ENCODE data around the gene KCNMA1. TPM values are rescaled to one million over a fixed set of nuclear protein-coding genes. Genes with fewer than 3 reads are reported as not detected.
A peak's percentile ranks its signal among the peaks of the same experiment; 100 is the strongest.

The KCNMA1 gene
- total RNA-seq, 1 experiment from 2014 or later = 143 TPM

DNA sequence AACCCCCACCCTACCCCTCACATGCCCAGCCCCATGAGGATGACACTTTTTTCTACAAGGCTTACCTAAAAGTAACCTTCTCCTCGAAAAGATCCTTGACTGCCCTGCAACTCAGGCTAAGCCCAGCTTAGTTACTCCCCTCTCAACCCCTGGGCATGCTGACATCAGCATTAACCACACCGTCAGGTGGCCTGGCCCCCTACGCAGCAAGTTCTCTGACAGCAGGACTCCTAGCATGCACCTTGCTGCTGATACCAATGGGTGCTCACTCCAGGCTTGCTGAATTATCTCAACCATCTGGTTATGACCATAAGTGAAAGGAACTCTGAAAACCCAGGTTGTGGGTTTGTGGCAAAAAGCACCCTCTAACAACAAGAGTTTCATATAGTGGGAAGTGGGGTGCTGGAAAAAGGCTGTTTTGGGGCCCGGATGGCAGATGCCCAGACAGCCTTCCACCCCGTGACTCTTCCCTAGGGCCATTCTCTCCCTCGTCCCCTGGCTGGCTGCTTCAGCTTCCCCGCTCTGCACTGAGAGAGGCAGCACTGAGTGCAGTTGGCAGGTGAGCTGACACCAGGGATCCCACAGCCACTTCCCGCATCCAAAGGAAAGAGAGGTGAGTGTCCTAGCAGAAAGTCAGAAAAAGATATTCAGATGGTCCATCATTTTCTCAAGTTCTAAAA, 518.9 kb downstream of the KCNMA1 start:
- no peak overlapping the region for H3K27ac ChIP-seq (ENCODE audit: low read length)

DNA sequence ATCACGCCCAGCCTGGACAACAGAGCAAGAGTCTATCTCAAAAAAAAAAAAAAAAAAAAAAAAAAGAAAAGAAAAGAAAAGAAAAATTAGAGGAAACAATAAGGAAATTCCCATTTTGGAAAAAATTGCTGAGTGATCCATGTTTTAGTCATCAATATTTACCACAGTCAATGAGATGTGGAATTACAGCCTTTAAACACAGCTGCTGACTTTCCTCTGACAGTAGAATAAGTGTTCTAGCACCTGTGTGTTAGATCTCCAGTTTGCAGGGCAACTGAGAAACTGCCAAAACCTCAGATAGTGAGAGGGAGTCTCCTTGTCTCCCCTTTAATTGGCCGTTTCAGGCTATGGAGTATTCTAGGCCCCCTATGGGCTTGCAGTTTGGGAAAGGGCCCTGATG, 520.1 kb downstream of the KCNMA1 start:
- ChIA-PET POLR2A (ENCODE audit: unreplicated experiment) (no interaction called here), CTCF (no interaction called here)
- Histone ChIP-seq H3K4me2 (ENCODE audit: low read length) (no peak overlapping the region), H3K79me2 (ENCODE audit: low read length) (no peaks in the 10 kb centered on the region), H3K9ac (ENCODE audit: low read length) (no peak overlapping the region), H3K9me2 (replicated peaks; ENCODE audit: low read length) (no peaks in the 10 kb centered on the region), H3K4me3 (ENCODE audit: low read length) (no peak overlapping the region), H3K36me3 (ENCODE audit: low read depth, low read length) (no peaks in the 10 kb centered on the region), H3K27ac (ENCODE audit: low read length) (no peak overlapping the region), H3K9me3 (ENCODE audit: low read length) (no peaks in the 10 kb centered on the region), H3K27me3 (ENCODE audit: low read length) (no peaks in the 10 kb centered on the region), H2AFZ (ENCODE audit: low read length) (no peak overlapping the region), H4K20me1 (ENCODE audit: low read length) (no peaks in the 10 kb centered on the region), H3F3A (ENCODE audit: low read length, unreplicated experiment) (peaks cover 4% of the 10 kb centered on the region), H3K4me1 (ENCODE audit: insufficient read depth, low read length) (peaks cover 28% of the 10 kb centered on the region)
- ATAC-seq (no peak), DNase-seq (peak; percentile 74)
- intact Hi-C loops (cut with micrococcal nuclease) = loop anchor here (10.0 kb wide), 5 partner anchors 153 to 923 kb away; no protein-coding TSS in a partner anchor
- no peak for TF ChIP-seq EZH2 (IDR thresholded peaks at IDR 0.05; ENCODE audit: low read length, unreplicated experiment)
- TF ChIP-seq, protein P1, sequence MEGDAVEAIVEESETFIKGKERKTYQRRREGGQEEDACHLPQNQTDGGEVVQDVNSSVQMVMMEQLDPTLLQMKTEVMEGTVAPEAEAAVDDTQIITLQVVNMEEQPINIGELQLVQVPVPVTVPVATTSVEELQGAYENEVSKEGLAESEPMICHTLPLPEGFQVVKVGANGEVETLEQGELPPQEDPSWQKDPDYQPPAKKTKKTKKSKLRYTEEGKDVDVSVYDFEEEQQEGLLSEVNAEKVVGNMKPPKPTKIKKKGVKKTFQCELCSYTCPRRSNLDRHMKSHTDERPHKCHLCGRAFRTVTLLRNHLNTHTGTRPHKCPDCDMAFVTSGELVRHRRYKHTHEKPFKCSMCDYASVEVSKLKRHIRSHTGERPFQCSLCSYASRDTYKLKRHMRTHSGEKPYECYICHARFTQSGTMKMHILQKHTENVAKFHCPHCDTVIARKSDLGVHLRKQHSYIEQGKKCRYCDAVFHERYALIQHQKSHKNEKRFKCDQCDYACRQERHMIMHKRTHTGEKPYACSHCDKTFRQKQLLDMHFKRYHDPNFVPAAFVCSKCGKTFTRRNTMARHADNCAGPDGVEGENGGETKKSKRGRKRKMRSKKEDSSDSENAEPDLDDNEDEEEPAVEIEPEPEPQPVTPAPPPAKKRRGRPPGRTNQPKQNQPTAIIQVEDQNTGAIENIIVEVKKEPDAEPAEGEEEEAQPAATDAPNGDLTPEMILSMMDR (conservative IDR thresholded peaks at IDR 0.05; ENCODE audit: low read depth, low read length) = no peak
- TF ChIP-seq EZH2phosphoT487 (IDR thresholded peaks at IDR 0.05; ENCODE audit: borderline replicate concordance, low read length) = no peak
- no TSS peak for BruUV-seq (replicated peaks)

More for the DNA sequence above, 518.9 kb downstream of the KCNMA1 start:
- Histone ChIP-seq H3K27me3 (ENCODE audit: low read length) (no peaks in the 10 kb centered on the region), H4K20me1 (ENCODE audit: low read length) (no peaks in the 10 kb centered on the region), H3K9me3 (ENCODE audit: low read length) (no peaks in the 10 kb centered on the region), H3K4me3 (ENCODE audit: low read length) (no peak overlapping the region), H3K79me2 (ENCODE audit: low read length) (no peaks in the 10 kb centered on the region), H3F3A (ENCODE audit: low read length, unreplicated experiment) (no peaks in the 10 kb centered on the region), H2AFZ (ENCODE audit: low read length) (no peak overlapping the region), H3K36me3 (ENCODE audit: low read depth, low read length) (no peaks in the 10 kb centered on the region), H3K4me1 (ENCODE audit: insufficient read depth, low read length) (peaks cover 21% of the 10 kb centered on the region), H3K4me2 (ENCODE audit: low read length) (no peak overlapping the region), H3K9ac (ENCODE audit: low read length) (no peak overlapping the region), H3K9me2 (replicated peaks; ENCODE audit: low read length) (no peaks in the 10 kb centered on the region)
- no TSS peak for BruUV-seq (replicated peaks)
- CTCF ChIA-PET = no interaction called here
- POLR2A ChIA-PET (ENCODE audit: unreplicated experiment) = no interaction called here
- ATAC-seq (no peak), DNase-seq (no peak)
- TF ChIP-seq EZH2 (IDR thresholded peaks at IDR 0.05; ENCODE audit: low read length, unreplicated experiment) (no peak), EZH2phosphoT487 (IDR thresholded peaks at IDR 0.05; ENCODE audit: borderline replicate concordance, low read length) (no peak)
- TF ChIP-seq, protein P1 (conservative IDR thresholded peaks at IDR 0.05; ENCODE audit: low read depth, low read length) = no peak
- intact Hi-C loops (cut with micrococcal nuclease) = loop anchor here (10.0 kb wide), 5 partner anchors 154 to 924 kb away; no protein-coding TSS in a partner anchor

- CTCF ChIA-PET = no interaction called here
- no peak for ATAC-seq
- intact Hi-C loops (cut with micrococcal nuclease) = loop anchor here (10.0 kb wide), 5 partner anchors 152 to 922 kb away; no protein-coding TSS in a partner anchor
Measured at GRCh38 chr10:77116904-77117303, 520.7 kb downstream of the KCNMA1 start.

More at GRCh38 chr10:77116904-77117303, 520.7 kb downstream of the KCNMA1 start:
- Histone ChIP-seq H3K36me3 (ENCODE audit: low read depth, low read length) (no peaks in the 10 kb centered on the region), H3K4me3 (ENCODE audit: low read length) (no peak overlapping the region), H4K20me1 (ENCODE audit: low read length) (no peaks in the 10 kb centered on the region), H3K27ac (ENCODE audit: low read length) (no peak overlapping the region), H3K4me2 (ENCODE audit: low read length) (peak overlapping the region; percentile 8; the same call in 1 of the 2 replicates), H3F3A (ENCODE audit: low read length, unreplicated experiment) (peaks cover 8% of the 10 kb centered on the region), H3K79me2 (ENCODE audit: low read length) (no peaks in the 10 kb centered on the region), H3K4me1 (ENCODE audit: insufficient read depth, low read length) (peaks cover 34% of the 10 kb centered on the region), H2AFZ (ENCODE audit: low read length) (no peak overlapping the region), H3K27me3 (ENCODE audit: low read length) (no peaks in the 10 kb centered on the region), H3K9me3 (ENCODE audit: low read length) (no peaks in the 10 kb centered on the region), H3K9ac (ENCODE audit: low read length) (no peak overlapping the region), H3K9me2 (replicated peaks; ENCODE audit: low read length) (no peaks in the 10 kb centered on the region)
- POLR2A ChIA-PET (ENCODE audit: unreplicated experiment) = no interaction called here
- no TSS peak for BruUV-seq (replicated peaks)
- TF ChIP-seq EZH2 (IDR thresholded peaks at IDR 0.05; ENCODE audit: low read length, unreplicated experiment) (no peak), EZH2phosphoT487 (IDR thresholded peaks at IDR 0.05; ENCODE audit: borderline replicate concordance, low read length) (no peak)
- TF ChIP-seq, protein P1 (conservative IDR thresholded peaks at IDR 0.05; ENCODE audit: low read depth, low read length) = no peak
- peak; percentile 94 for DNase-seq

Data from PC-3 (cell line).